Activated B cell treated with CpG ODN at 0.5 μM for 24 hours (primary cell): ENCODE results near the gene AFF3. TPM values are rescaled to one million over a fixed set of nuclear protein-coding genes. Genes with fewer than 3 reads are reported as not detected.
"Not testable (repeated sequence)": the region's sequence is repeated elsewhere in the genome, so short reads cannot be mapped to it uniquely, and the experiment has no call there.

Source experiments
- ATAC-seq: fragments of 200-7000 bp; cut with Tn5 transposase; one replicate; pipeline ENCODE4 v1.10.0; 2021; ENCODE audit warnings: low read depth, mild to moderate bottlenecking, moderate library complexity
- CTCF ChIA-PET: fragments of 350-600 bp; sonication (Branson Sonifier 250); formaldehyde crosslinking; loops from one replicate; lab custom pipeline; 2021; ENCODE audit warnings: antibody characterized with exemption; lab: Charles Lee
- POLR2A ChIA-PET: fragments of 350-600 bp; sonication (Branson Sonifier 250); formaldehyde crosslinking; loops from one replicate; lab custom pipeline; 2021; ENCODE audit warnings: antibody characterized with exemption; lab: Charles Lee
- DNase-seq: peaks from one replicate; pipeline ENCODE4 v3.0.0; 2022
- H3K27ac Mint-ChIP-seq: one replicate; pipeline ENCODE4 v1.8.0; 2020; ENCODE audit warnings: mixed read lengths
- H3K27me3 Mint-ChIP-seq: one replicate; pipeline ENCODE4 v1.8.0; 2021; ENCODE audit warnings: mixed read lengths
- H3K36me3 Mint-ChIP-seq: one replicate; pipeline ENCODE4 v1.8.0; 2021; ENCODE audit warnings: low read depth, mixed read lengths
- H3K4me1 Mint-ChIP-seq: one replicate; pipeline ENCODE4 v1.8.0; 2021; ENCODE audit warnings: mixed read lengths
- H3K4me3 Mint-ChIP-seq: one replicate; pipeline ENCODE4 v1.8.0; 2020; ENCODE audit warnings: mild to moderate bottlenecking, mixed read lengths
- H3K9me3 Mint-ChIP-seq: one replicate; pipeline ENCODE4 v1.8.0; 2020; ENCODE audit warnings: mixed read lengths
- CTCF ChIP-seq: fragments of 200-600 bp; IDR thresholded peaks from one replicate; pipeline ENCODE4 v1.8.0; 2022; ENCODE audit warnings: antibody characterized with exemption, mild to moderate bottlenecking
- intact Hi-C: fragments of 100-400 bp; cut with micrococcal nuclease; formaldehyde crosslinking; loops from one replicate; pipeline ENCODE4 v1.15.1; 2024
- total RNA-seq: library from RNA; stranded (reverse); gene quantifications from 2 replicates; pipeline ENCODE4 v1.2.3, GENCODE V29; 2022

Gene AFF3
- total RNA-seq, 1 donor from 2014 or later = 271 TPM

DNA sequence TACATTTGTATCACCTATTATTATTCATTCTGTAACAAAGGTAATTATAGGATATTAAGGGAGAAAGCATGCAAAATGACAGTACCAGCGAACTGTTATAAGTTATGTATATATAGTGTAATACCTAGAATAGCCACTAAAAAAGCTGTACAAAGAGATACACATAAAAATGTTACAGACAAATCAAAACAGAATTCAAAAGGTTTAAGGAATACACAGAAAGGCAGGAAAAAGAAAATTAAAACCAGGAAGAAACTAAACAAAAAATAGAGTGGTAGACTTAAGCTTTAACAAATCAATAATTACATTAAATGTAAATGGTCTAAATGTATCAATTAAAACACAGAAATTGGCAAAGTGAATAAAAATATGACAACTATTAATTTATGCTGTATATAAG is 476.1 kb downstream of the AFF3 start:
- intact Hi-C loops = no loop called here
- Mint-ChIP-seq H3K4me1 (peaks cover 5% of the 10 kb centered on the region), H3K27me3 (no peaks in the 10 kb centered on the region), H3K36me3 (peaks cover 79% of the 10 kb centered on the region), H3K4me3 (no peak overlapping the region), H3K9me3 (peaks cover 2% of the 10 kb centered on the region), H3K27ac (no peak overlapping the region)
- no peak for TF ChIP-seq CTCF
- ATAC-seq (no peak), DNase-seq (no peak)
- POLR2A ChIA-PET = no interaction called here
- CTCF ChIA-PET = no interaction called here

GRCh38 chr2:99663641-99664040 is 478.7 kb downstream of the AFF3 start:
- DNase-seq = no peak
- no peak for ATAC-seq
- Mint-ChIP-seq H3K27ac (no peak overlapping the region), H3K4me1 (no peaks in the 10 kb centered on the region), H3K4me3 (no peak overlapping the region), H3K9me3 (peaks cover 2% of the 10 kb centered on the region), H3K36me3 (peaks cover 80% of the 10 kb centered on the region), H3K27me3 (no peaks in the 10 kb centered on the region)
- intact Hi-C loops = no loop called here
- CTCF ChIA-PET = interaction anchor here (0.5 kb wide), 1 partner anchor 99 kb away, joined by 3 read pairs; no protein-coding TSS in a partner anchor
- POLR2A ChIA-PET = no interaction called here
- no peak for TF ChIP-seq CTCF

GRCh38 chr2:99662761-99663341 is 479.5 kb downstream of the AFF3 start:
- Mint-ChIP-seq H3K4me3 (no peak overlapping the region), H3K4me1 (no peaks in the 10 kb centered on the region), H3K27me3 (no peaks in the 10 kb centered on the region), H3K36me3 (peaks cover 86% of the 10 kb centered on the region), H3K27ac (no peak overlapping the region), H3K9me3 (peaks cover 2% of the 10 kb centered on the region)
- DNase-seq (no peak), ATAC-seq (no peak)
- TF ChIP-seq CTCF = no peak
- ChIA-PET CTCF (interaction anchor here (0.5 kb wide), 1 partner anchor 98 kb away, joined by 3 read pairs; no protein-coding TSS in a partner anchor), POLR2A (no interaction called here)
- intact Hi-C loops = no loop called here

DNA sequence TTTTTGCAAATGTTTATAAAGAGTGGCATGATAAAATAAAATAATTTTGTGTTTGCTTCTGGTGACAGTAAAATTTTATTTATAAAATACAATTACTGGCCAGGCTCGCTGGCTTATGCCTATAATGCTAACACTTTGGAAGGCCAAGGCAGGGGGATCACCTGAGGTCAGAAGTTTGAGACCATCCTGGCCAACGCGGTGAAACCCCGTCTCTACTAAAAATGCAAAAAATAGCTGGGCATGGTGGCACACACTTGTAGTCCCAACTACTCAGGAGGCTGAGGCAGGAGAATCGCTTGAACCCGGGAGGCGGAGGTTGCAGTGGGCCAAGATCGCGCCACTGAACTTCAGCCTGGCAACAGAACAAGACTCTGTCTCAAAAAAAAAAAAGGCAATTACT is 480.6 kb downstream of the AFF3 start:
- H3K4me3 Mint-ChIP-seq, H3K27me3 Mint-ChIP-seq: not testable (repeated sequence)
- peaks cover 88% of the 10 kb centered on the region for H3K36me3 Mint-ChIP-seq

DNA sequence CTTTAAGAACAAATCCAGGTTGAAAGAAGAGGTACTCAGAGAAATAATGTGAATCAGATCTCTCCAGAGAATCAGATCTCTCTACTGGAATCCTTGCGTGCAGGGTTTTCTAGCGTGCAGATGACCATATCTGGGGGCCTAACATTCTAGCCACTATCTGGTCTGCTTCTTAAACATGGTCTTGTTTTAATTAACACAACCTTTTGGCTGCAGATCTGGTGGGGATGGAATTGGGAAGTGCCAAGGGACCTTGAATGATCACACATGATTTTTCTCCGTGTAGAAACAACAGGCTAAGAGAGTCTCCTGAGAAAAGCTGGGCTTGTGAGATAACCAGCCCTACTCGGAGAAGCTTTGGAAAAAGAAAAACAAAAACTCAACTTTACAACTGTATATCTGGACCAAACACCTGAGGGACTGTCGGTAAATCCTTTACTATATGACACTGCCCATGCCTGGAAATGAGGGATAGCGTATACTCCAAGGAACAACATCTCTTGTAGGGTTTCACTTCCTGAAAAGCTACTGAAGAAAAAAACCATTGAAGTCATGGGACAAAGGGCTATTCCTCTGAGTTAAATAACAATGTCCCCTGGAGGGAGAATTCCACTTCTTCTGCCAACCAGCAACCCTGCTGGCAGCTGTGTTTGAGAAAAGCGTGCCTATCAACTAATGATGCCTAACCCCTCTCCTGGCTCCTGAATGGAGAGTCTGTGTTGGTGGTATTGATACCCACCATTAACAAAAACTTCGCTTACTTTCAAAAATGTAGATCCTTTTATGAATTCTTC is 481.6 kb downstream of the AFF3 start:
- POLR2A ChIA-PET = interaction anchor here (0.6 kb wide), 1 partner anchor 9 kb away, joined by 3 read pairs; no protein-coding TSS in a partner anchor
- no peaks in the 10 kb centered on the region for H3K27me3 Mint-ChIP-seq
- H3K4me3 Mint-ChIP-seq = no peak overlapping the region
- ATAC-seq (no peak), DNase-seq (no peak)
- CTCF ChIA-PET = no interaction called here
- no peak overlapping the region for H3K27ac Mint-ChIP-seq
- intact Hi-C loops = no loop called here
- TF ChIP-seq CTCF = no peak
- peaks cover 89% of the 10 kb centered on the region for H3K36me3 Mint-ChIP-seq
- no peaks in the 10 kb centered on the region for H3K4me1 Mint-ChIP-seq
- no peaks in the 10 kb centered on the region for H3K9me3 Mint-ChIP-seq

More for the DNA sequence above, 480.6 kb downstream of the AFF3 start:
- ATAC-seq, CTCF ChIA-PET, intact Hi-C loops, H3K27ac Mint-ChIP-seq, H3K9me3 Mint-ChIP-seq, POLR2A ChIA-PET, DNase-seq, H3K4me1 Mint-ChIP-seq: not testable (repeated sequence)
